BLaER1 (cell line): ENCODE data around the gene KDM4B.

ENCODE experiments used
- H3K27ac ChIP-seq: shearing (Covaris generic); formaldehyde crosslinking; 2 replicates; pipeline ENCODE4 v1.8.1; 2022
- H3K27me3 ChIP-seq: shearing (Covaris generic); formaldehyde crosslinking; 2 replicates; pipeline ENCODE4 v1.8.1; 2022
- H3K36me3 ChIP-seq: shearing (Covaris generic); formaldehyde crosslinking; 2 replicates; pipeline ENCODE4 v1.8.1; 2022
- H3K4me1 ChIP-seq: shearing (Covaris generic); formaldehyde crosslinking; 2 replicates; pipeline ENCODE4 v1.8.1; 2022
- H3K4me2 ChIP-seq: shearing (Covaris generic); formaldehyde crosslinking; 2 replicates; pipeline ENCODE4 v1.8.1; 2022
- H3K4me3 ChIP-seq: shearing (Covaris generic); formaldehyde crosslinking; 2 replicates; pipeline ENCODE4 v1.8.1; 2022
- H3K9ac ChIP-seq: shearing (Covaris generic); formaldehyde crosslinking; 2 replicates; pipeline ENCODE4 v1.8.1; 2022
- H3K9me3 ChIP-seq: shearing (Covaris generic); formaldehyde crosslinking; 2 replicates; pipeline ENCODE4 v1.8.1; 2022
- H4K20me1 ChIP-seq: shearing (Covaris generic); formaldehyde crosslinking; 2 replicates; pipeline ENCODE4 v1.8.1; 2022
- Cebpa-rat ChIP-seq: shearing (Covaris generic); IDR thresholded peaks from 2 replicates; pipeline ENCODE4 v1.8.1; 2022

Gene KDM4B

GRCh38 chr19:5030136-5030820, 61.4 kb downstream of the KDM4B start:
- Histone ChIP-seq H3K4me2 (peak overlapping the region; percentile 82), H3K27me3 (no peaks in the 10 kb centered on the region), H3K4me1 (peaks cover 64% of the 10 kb centered on the region), H3K27ac (peak overlapping the region; percentile 59), H3K4me3 (no peak overlapping the region), H3K36me3 (peaks cover 52% of the 10 kb centered on the region), H3K9ac (no peak overlapping the region), H4K20me1 (peaks cover 100% of the 10 kb centered on the region), H3K9me3 (no peaks in the 10 kb centered on the region)
- no peak for TF ChIP-seq Cebpa-rat

DNA sequence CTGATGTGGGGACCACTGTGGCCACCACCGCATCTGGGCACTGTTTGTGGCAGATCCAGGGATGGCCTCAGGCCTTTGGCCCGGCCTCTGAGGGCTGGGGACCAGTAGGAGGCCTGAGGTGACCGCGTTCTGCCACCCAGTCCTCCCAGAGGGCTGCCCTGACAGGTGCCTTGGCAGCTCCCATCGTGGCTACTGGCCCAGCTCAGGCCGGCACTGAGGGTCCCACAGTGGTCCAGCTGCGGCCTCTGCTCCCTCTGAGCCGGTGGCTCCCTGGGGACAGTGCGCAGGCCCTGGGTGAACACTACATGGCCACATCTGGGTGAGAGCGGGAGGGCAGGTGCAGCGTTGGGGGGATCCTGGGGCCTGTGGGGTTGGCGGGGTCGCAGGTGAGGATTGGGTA, 61.9 kb downstream of the KDM4B start:
- H3K36me3 ChIP-seq, result peaks cover 52% of the 10 kb centered on the region
- H3K4me2 ChIP-seq, result peak overlapping the region; percentile 82
- no peak overlapping the region for H3K4me3 ChIP-seq
- 0 out of 2 replicates have a peak overlapping the region, but pooled peaks have one; percentile 10 for H3K9ac ChIP-seq
- H3K4me1 ChIP-seq, result peaks cover 70% of the 10 kb centered on the region
- H3K27ac ChIP-seq, result peak overlapping the region; percentile 59
- TF ChIP-seq Cebpa-rat, result no peak
- H3K9me3 ChIP-seq, result no peaks in the 10 kb centered on the region
- H3K27me3 ChIP-seq, result no peaks in the 10 kb centered on the region
- peaks cover 100% of the 10 kb centered on the region for H4K20me1 ChIP-seq

GRCh38 chr19:5031231-5032100, 62.6 kb downstream of the KDM4B start:
- peak overlapping the region; percentile 82 for H3K4me2 ChIP-seq
- peak overlapping the region; percentile 12; the same call in 1 of the 2 replicates for H3K4me3 ChIP-seq
- no peaks in the 10 kb centered on the region for H3K9me3 ChIP-seq
- H3K27me3 ChIP-seq, result no peaks in the 10 kb centered on the region
- TF ChIP-seq Cebpa-rat, result no peak
- peaks cover 58% of the 10 kb centered on the region for H3K36me3 ChIP-seq
- H4K20me1 ChIP-seq, result peaks cover 100% of the 10 kb centered on the region
- peaks cover 76% of the 10 kb centered on the region for H3K4me1 ChIP-seq
- H3K27ac ChIP-seq, result peak overlapping the region; percentile 66
- peak overlapping the region; percentile 48; the same call in 1 of the 2 replicates for H3K9ac ChIP-seq

- Histone ChIP-seq H3K36me3 (peaks cover 60% of the 10 kb centered on the region), H3K4me2 (peak overlapping the region; percentile 82), H3K27ac (peak overlapping the region; percentile 66), H3K9ac (peak overlapping the region; percentile 48), H3K9me3 (no peaks in the 10 kb centered on the region), H3K4me1 (peaks cover 85% of the 10 kb centered on the region), H4K20me1 (peaks cover 100% of the 10 kb centered on the region), H3K4me3 (peak overlapping the region; percentile 12; the same call in 1 of the 2 replicates), H3K27me3 (no peaks in the 10 kb centered on the region)
- TF ChIP-seq Cebpa-rat, result no peak
These were observed 63.4 kb downstream of the KDM4B start for GRCh38 chr19:5032101-5032967.

DNA sequence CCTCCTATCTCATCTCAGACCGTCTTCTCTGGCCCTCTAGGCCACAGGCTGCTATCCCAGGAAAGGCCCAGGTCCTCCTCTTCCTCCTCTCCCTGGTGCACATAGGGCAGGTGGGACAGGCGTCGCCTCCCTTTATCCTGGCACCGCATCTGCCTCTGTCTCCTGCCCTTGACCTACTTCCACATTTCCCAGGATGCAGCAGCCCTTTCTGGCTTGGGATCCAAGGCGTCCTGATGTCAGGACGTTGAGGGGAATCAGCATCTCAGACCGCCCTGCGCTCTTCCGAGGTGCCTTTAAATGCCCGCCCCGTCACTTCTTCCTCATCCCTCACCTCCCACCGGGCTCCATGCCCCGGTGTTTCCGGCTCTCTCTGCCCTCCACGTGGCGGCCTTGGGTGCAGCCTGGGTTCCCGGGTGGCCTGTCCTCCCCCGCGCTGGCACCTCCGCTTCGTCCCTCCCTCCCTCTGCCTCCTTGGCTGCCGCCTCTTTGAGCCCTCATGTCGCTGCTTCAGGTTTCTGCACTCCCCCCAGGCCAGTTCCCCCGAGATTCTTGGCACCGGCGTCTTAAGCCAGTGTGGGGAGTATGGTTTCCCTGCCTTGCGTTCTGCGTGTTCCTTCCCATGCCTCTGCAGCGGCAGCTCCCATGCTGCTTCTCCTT, 66.3 kb downstream of the KDM4B start:
- peaks cover 72% of the 10 kb centered on the region for H3K36me3 ChIP-seq
- no peak overlapping the region for H3K27ac ChIP-seq
- H3K4me3 ChIP-seq, result no peak overlapping the region
- H3K9me3 ChIP-seq, result no peaks in the 10 kb centered on the region
- no peak for TF ChIP-seq Cebpa-rat
- H3K4me1 ChIP-seq, result peaks cover 81% of the 10 kb centered on the region
- peaks cover 100% of the 10 kb centered on the region for H4K20me1 ChIP-seq
- H3K27me3 ChIP-seq, result no peaks in the 10 kb centered on the region
- peak overlapping the region; percentile 17 for H3K4me2 ChIP-seq
- no peak overlapping the region for H3K9ac ChIP-seq

DNA sequence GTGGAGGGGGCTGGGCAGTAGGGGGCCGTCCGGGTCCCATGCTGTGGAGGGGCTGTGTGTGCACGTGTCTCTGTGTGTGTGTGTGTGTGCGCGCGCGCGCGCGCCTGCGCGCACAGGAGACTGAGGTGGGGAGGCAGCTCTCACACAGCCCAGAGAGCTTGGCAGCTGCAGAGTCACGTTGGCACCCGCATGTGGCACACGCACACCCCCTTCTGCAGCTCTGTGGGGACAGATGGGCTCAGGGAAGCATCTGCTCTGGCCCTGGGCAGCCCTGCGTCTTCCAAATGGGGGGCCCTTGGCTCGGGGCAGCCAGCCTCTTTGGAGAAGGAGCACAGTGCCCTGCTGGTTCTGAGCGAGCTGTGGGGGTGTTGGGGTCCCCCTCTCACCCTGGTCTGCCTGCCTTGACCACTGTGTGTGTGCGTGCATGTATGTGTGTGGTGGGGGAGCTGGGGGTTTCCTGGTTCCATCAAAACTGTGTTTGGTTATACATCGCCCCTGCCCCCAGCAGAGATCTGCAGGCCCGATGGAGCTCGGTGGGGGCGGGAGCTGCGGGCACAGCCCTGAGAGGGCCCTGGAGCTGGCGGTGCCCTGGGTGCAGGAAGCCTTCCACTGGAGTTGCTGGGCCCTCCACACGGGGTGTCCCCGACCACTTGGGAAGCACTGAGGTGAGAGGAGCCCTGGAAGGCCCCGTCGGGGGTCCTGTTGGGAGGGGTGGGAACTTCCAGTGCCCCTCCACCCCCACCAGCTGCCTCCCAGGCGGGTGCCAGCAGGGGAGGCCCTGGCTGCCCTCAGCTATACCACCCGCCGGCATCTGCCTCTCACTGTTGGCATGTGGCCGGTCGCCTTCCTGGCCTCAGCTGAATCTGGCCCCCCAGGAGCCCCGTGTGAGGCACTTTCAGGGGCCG, 67.1 kb downstream of the KDM4B start:
- no peak for TF ChIP-seq Cebpa-rat
- no peaks in the 10 kb centered on the region for H3K27me3 ChIP-seq
- peak overlapping the region; percentile 17 for H3K4me2 ChIP-seq
- peaks cover 80% of the 10 kb centered on the region for H3K36me3 ChIP-seq
- H3K27ac ChIP-seq, result peak overlapping the region; percentile 30; the same call in 1 of the 2 replicates
- H3K9me3 ChIP-seq, result no peaks in the 10 kb centered on the region
- no peak overlapping the region for H3K4me3 ChIP-seq
- H3K9ac ChIP-seq, result 0 out of 2 replicates have a peak overlapping the region, but pooled peaks have one; percentile 15
- peaks cover 100% of the 10 kb centered on the region for H4K20me1 ChIP-seq
- peaks cover 73% of the 10 kb centered on the region for H3K4me1 ChIP-seq

GRCh38 chr19:5036698-5037563, 68.0 kb downstream of the KDM4B start:
- no peak for TF ChIP-seq Cebpa-rat
- peak overlapping the region; percentile 44; the same call in 1 of the 2 replicates for H3K27ac ChIP-seq
- 0 out of 2 replicates have a peak overlapping the region, but pooled peaks have one; percentile 15 for H3K9ac ChIP-seq
- H3K27me3 ChIP-seq, result no peaks in the 10 kb centered on the region
- H3K4me2 ChIP-seq, result peak overlapping the region; percentile 40
- H3K4me1 ChIP-seq, result peaks cover 64% of the 10 kb centered on the region
- peaks cover 100% of the 10 kb centered on the region for H4K20me1 ChIP-seq
- H3K4me3 ChIP-seq, result no peak overlapping the region
- H3K9me3 ChIP-seq, result no peaks in the 10 kb centered on the region
- H3K36me3 ChIP-seq, result peaks cover 89% of the 10 kb centered on the region
